IMR-90 (cell line): ENCODE results near the gene WDR90. TPM values are rescaled to one million over a fixed set of nuclear protein-coding genes. Genes with fewer than 3 reads are reported as not detected.

ENCODE experiments used
- ATAC-seq: fragments of 200-7000 bp; cut with Tn5 transposase; 2 replicates; pipeline ENCODE4 v1.9.1; 2020; ENCODE audit warnings: low read depth, mild to moderate bottlenecking, moderate library complexity
- BruUV-seq: library from RNA; stranded (reverse); fragments of 400-500 nt; replicated peaks from 2 replicates; lab custom pipeline; 2021; lab: Mats Ljungman, UMichigan
- CTCF ChIA-PET: fragments of 300-600 bp; formaldehyde crosslinking; extraction: SDS; loops from one replicate; lab custom pipeline; 2021; ENCODE audit warnings: antibody characterized with exemption; lab: Yijun Ruan, JAX
- POLR2A ChIA-PET: fragments of 300-600 bp; sonication (Branson Sonifier 250); formaldehyde crosslinking; loops from one replicate; lab custom pipeline; 2022; ENCODE audit warnings: antibody characterized with exemption; ENCODE audit not compliant: unreplicated experiment; lab: Charles Lee
- DNase-seq: peaks from one replicate; pipeline ENCODE4 v3.0.0; 2013
- H2AFZ ChIP-seq: replicated peaks from 2 replicates; pipeline ENCODE3; 2013; ENCODE audit warnings: low read length, mild to moderate bottlenecking; ENCODE audit not compliant: poor library complexity
- H2AK5ac ChIP-seq: 2 replicates; pipeline ENCODE4 v1.6.1; 2013; ENCODE audit warnings: low read depth, low read length, inconsistent platforms
- H2AK9ac ChIP-seq: replicated peaks from 2 replicates; pipeline ENCODE3; 2013; ENCODE audit warnings: mild to moderate bottlenecking, low read depth, low read length, moderate library complexity; ENCODE audit not compliant: poor library complexity
- H2BK120ac ChIP-seq: 2 replicates; pipeline ENCODE4 v1.6.1; 2013; ENCODE audit warnings: low read depth, low read length, inconsistent platforms
- H2BK15ac ChIP-seq: 3 replicates; pipeline ENCODE4 v1.6.1; 2013; ENCODE audit warnings: low read depth, low read length, inconsistent platforms
- H2BK20ac ChIP-seq: 2 replicates; pipeline ENCODE4 v1.6.1; 2013; ENCODE audit warnings: low read depth, mild to moderate bottlenecking, inconsistent platforms, low read length, moderate library complexity
- H2BK5ac ChIP-seq: 2 replicates; pipeline ENCODE4 v1.6.1; 2013; ENCODE audit warnings: mild to moderate bottlenecking, low read depth, low read length, inconsistent platforms; ENCODE audit not compliant: poor library complexity, severe bottlenecking
- H3K14ac ChIP-seq: replicated peaks from 2 replicates; pipeline ENCODE4 v1.6.1; 2013; ENCODE audit warnings: low read depth, low read length, inconsistent platforms
- H3K18ac ChIP-seq: 2 replicates; pipeline ENCODE4 v1.6.1; 2013; ENCODE audit warnings: low read depth, low read length, control low read depth
- H3K23ac ChIP-seq: 2 replicates; pipeline ENCODE4 v1.6.1; 2013; ENCODE audit warnings: low read depth, low read length, inconsistent platforms
- H3K27ac ChIP-seq: 2 replicates; pipeline ENCODE4 v1.5.1; 2013; ENCODE audit warnings: mild to moderate bottlenecking, control low read depth, low read length; ENCODE audit not compliant: insufficient read depth
- H3K27me3 ChIP-seq: 2 replicates; pipeline ENCODE4 v1.6.1; 2013; ENCODE audit warnings: low read length; ENCODE audit not compliant: control insufficient read depth, insufficient read depth
- H3K36me3 ChIP-seq: 2 replicates; pipeline ENCODE4 v1.6.1; 2013; ENCODE audit warnings: low read length, mixed read lengths; ENCODE audit not compliant: control insufficient read depth, insufficient read depth
- H3K4ac ChIP-seq: 2 replicates; pipeline ENCODE4 v1.6.1; 2013; ENCODE audit warnings: low read depth, low read length, inconsistent platforms
- H3K4me1 ChIP-seq: 2 replicates; pipeline ENCODE4 v1.6.1; 2013; ENCODE audit warnings: low read length, mixed read lengths; ENCODE audit not compliant: control insufficient read depth, insufficient read depth
- H3K4me2 ChIP-seq: 2 replicates; pipeline ENCODE4 v1.6.1; 2013; ENCODE audit warnings: low read depth, mild to moderate bottlenecking, control low read depth, low read length, moderate library complexity
- H3K4me3 ChIP-seq: 2 replicates; pipeline ENCODE4 v1.5.1; 2013; ENCODE audit warnings: low read depth, mild to moderate bottlenecking, control low read depth, low read length, moderate library complexity; ENCODE audit not compliant: insufficient read depth
- H3K56ac ChIP-seq: 2 replicates; pipeline ENCODE4 v1.6.1; 2013; ENCODE audit warnings: low read length, inconsistent platforms; ENCODE audit not compliant: insufficient read depth; ENCODE audit errors: extremely low read depth
- H3K79me1 ChIP-seq, 2 experiments: 2 replicates each; pipeline ENCODE4 v1.6.1; 2013; ENCODE audit warnings: low read length in 2 of 2, inconsistent platforms in 1 of 2, low read depth in 1 of 2
- H3K9ac ChIP-seq: 2 replicates; pipeline ENCODE4 v1.6.1; 2013; ENCODE audit warnings: low read depth, low read length, control low read depth
- H3K9me1 ChIP-seq: 2 replicates; pipeline ENCODE4 v1.6.1; 2013; ENCODE audit warnings: low read length, inconsistent platforms; ENCODE audit not compliant: insufficient read depth
- H3K9me3 ChIP-seq: 2 replicates; pipeline ENCODE4 v1.6.1; 2013; ENCODE audit warnings: low read length; ENCODE audit not compliant: control insufficient read depth, insufficient read depth
- H4K20me1 ChIP-seq: 2 replicates; pipeline ENCODE4 v1.6.1; 2013; ENCODE audit warnings: low read length, inconsistent platforms; ENCODE audit not compliant: insufficient read depth
- H4K5ac ChIP-seq: 2 replicates; pipeline ENCODE4 v1.6.1; 2013; ENCODE audit warnings: mild to moderate bottlenecking, low read depth, low read length, control low read depth
- H4K8ac ChIP-seq, 2 experiments: 2 replicates each; pipeline ENCODE4 v1.6.1; 2013; ENCODE audit warnings: low read depth in 2 of 2, low read length in 2 of 2, control low read depth in 1 of 2, inconsistent platforms in 1 of 2
- H4K91ac ChIP-seq: 2 replicates; pipeline ENCODE4 v1.6.1; 2013; ENCODE audit warnings: low read depth, low read length, inconsistent platforms; ENCODE audit not compliant: insufficient read depth
- BHLHE40 ChIP-seq: fragments of 150-350 bp; IDR thresholded peaks from 2 replicates; pipeline ENCODE4 v1.6.1; 2016; ENCODE audit warnings: mild to moderate bottlenecking, low read depth, low read length
- CEBPB ChIP-seq: IDR thresholded peaks from 2 replicates; pipeline ENCODE4 v1.6.1; 2012; ENCODE audit warnings: low read depth, low read length, improper control_type of control experiment
- CHD1 ChIP-seq: IDR thresholded peaks from 2 replicates; pipeline ENCODE4 v1.6.1; 2012; ENCODE audit warnings: low read depth, low read length, improper control_type of control experiment
- CTCF ChIP-seq: conservative IDR thresholded peaks from 2 replicates; pipeline ENCODE4 v1.5.1; 2012; ENCODE audit warnings: mild to moderate bottlenecking, low read depth, low read length, improper control_type of control experiment
- ELK1 ChIP-seq: fragments of 150-350 bp; IDR thresholded peaks from 2 replicates; pipeline ENCODE4 v1.6.1; 2016; ENCODE audit warnings: low read depth, mild to moderate bottlenecking, low read length, moderate library complexity, borderline replicate concordance
- FOS ChIP-seq: fragments of 150-350 bp; IDR thresholded peaks from 2 replicates; pipeline ENCODE4 v1.6.1; 2016; ENCODE audit warnings: low read depth, low read length
- MAFK ChIP-seq: IDR thresholded peaks from 2 replicates; pipeline ENCODE4 v1.6.1; 2012; ENCODE audit warnings: low read depth, low read length, improper control_type of control experiment
- MAZ ChIP-seq: IDR thresholded peaks from 2 replicates; pipeline ENCODE4 v1.6.1; 2012; ENCODE audit warnings: low read depth, mild to moderate bottlenecking, low read length, improper control_type of control experiment, moderate library complexity, borderline replicate concordance
- MXI1 ChIP-seq: IDR thresholded peaks from 2 replicates; pipeline ENCODE4 v1.6.1; 2012; ENCODE audit warnings: low read depth, mild to moderate bottlenecking, low read length, moderate library complexity, borderline replicate concordance
- NFE2L2 ChIP-seq: fragments of 150-350 bp; IDR thresholded peaks from 2 replicates; pipeline ENCODE4 v1.6.1; 2016; ENCODE audit warnings: low read depth, mild to moderate bottlenecking, low read length
- POLR2A ChIP-seq: IDR thresholded peaks from 2 replicates; pipeline ENCODE4 v1.6.1; 2012; ENCODE audit warnings: mild to moderate bottlenecking, low read depth, low read length
- RAD21 ChIP-seq: IDR thresholded peaks from 2 replicates; pipeline ENCODE4 v1.6.1; 2012; ENCODE audit warnings: low read length, improper control_type of control experiment
- RCOR1 ChIP-seq: IDR thresholded peaks from 2 replicates; pipeline ENCODE4 v1.6.1; 2012; ENCODE audit warnings: mild to moderate bottlenecking, low read length, improper control_type of control experiment; ENCODE audit not compliant: insufficient replicate concordance
- RFX5 ChIP-seq: IDR thresholded peaks from 2 replicates; pipeline ENCODE4 v1.8.0; 2012; ENCODE audit warnings: low read depth, mild to moderate bottlenecking, low read length, moderate library complexity
- SMC3 ChIP-seq: fragments of 150-350 bp; IDR thresholded peaks from 2 replicates; pipeline ENCODE4 v1.6.1; 2016; ENCODE audit warnings: low read depth, mild to moderate bottlenecking, antibody characterized with exemption, low read length, moderate library complexity
- USF2 ChIP-seq: fragments of 150-350 bp; IDR thresholded peaks from 2 replicates; pipeline ENCODE4 v1.6.1; 2017; ENCODE audit warnings: mild to moderate bottlenecking, antibody characterized with exemption, low read length, low read depth
- WGBS, 2 experiments: methylation state at CpG; one replicate each; pipeline versions ENCODE4 v1.1.5 to v1.1.7; 2013; ENCODE audit warnings: missing lambda C conversion rate in 2 of 2; ENCODE audit not compliant: insufficient read length in 1 of 2; ENCODE audit errors: extremely low coverage in 2 of 2; 5-methylcytosine and 5-hydroxymethylcytosine counted together
- dilution Hi-C: fragments of 300-500 bp; cut with HindIII; formaldehyde crosslinking; loops from one replicate; pipeline ENCODE4 v1.14.3; 2018; ENCODE audit warnings: low sequenced_read_pairs; ENCODE audit not compliant: unreplicated experiment
- in situ Hi-C: fragments of 300-500 bp; cut with MboI; formaldehyde crosslinking; loops from 3 replicates; pipeline ENCODE4 v1.14.3; 2019; ENCODE audit warnings: low sequenced_read_pairs, inconsistent platforms, mixed read lengths
- intact Hi-C: fragments of 100-400 bp; cut with micrococcal nuclease; formaldehyde crosslinking; loops from 2 replicates; pipeline ENCODE4 v1.10.0; 2022
- polyA plus RNA-seq, 3 experiments: library from polyadenylated mRNA; depleted of rRNA; stranded (reverse); fragments of >200 nt; gene quantifications; 2 replicates each; pipeline ENCODE4 v1.2.3, GENCODE V29; 2012; ENCODE audit warnings: low replicate concordance in 1 of 3
- total RNA-seq: library from RNA; depleted of rRNA; stranded (reverse); fragments of >200 nt; gene quantifications from 2 replicates; pipeline ENCODE4 v1.2.3, GENCODE V29; 2012

WDR90 gene
- total and polyA plus RNA-seq, 2 of the 4 experiments (the other 2 are of a cell fraction) = 1.4 to 18.7 TPM

GRCh38 chr16:693364-693763 is 44.2 kb downstream of the WDR90 start:
- Histone ChIP-seq H2BK15ac (no peak overlapping the region), H4K8ac (no peak overlapping the region), H3K27me3 (peaks cover 46% of the 10 kb centered on the region), H4K20me1 (peaks cover 4% of the 10 kb centered on the region; the same call in 1 of the 2 replicates), H3K9me3 (no peaks in the 10 kb centered on the region; the same call in 1 of the 2 replicates), H3K4me1 (peaks cover 12% of the 10 kb centered on the region), H3K36me3 (no peaks in the 10 kb centered on the region), H2BK5ac (no peak overlapping the region), H3K9ac (no peak overlapping the region), H3K23ac (no peak overlapping the region), H4K91ac (no peak overlapping the region), H2BK20ac (no peak overlapping the region), H2AFZ (no peak overlapping the region), H3K56ac (no peak overlapping the region), H3K4ac (no peak overlapping the region), H4K5ac (no peak overlapping the region), H2AK5ac (no peak overlapping the region), H3K14ac (no peak overlapping the region), H3K79me1 (peaks cover 9 to 15% of the 10 kb centered on the region in 2 experiments; a peak in 3 of 4 replicates), H3K9me1 (peaks cover 11% of the 10 kb centered on the region), H3K4me2 (no peak overlapping the region), H3K27ac (no peak overlapping the region), H2BK120ac (no peak overlapping the region), H3K18ac (no peak overlapping the region), H3K4me3 (no peak overlapping the region), H2AK9ac (no peak overlapping the region)
- TF ChIP-seq POLR2A (no peak), USF2 (no peak), CTCF (no peak), CHD1 (no peak), BHLHE40 (no peak), RAD21 (no peak), SMC3 (no peak), RFX5 (no peak), CEBPB (no peak), ELK1 (no peak), MAZ (no peak), MXI1 (no peak), RCOR1 (no peak), FOS (no peak), NFE2L2 (no peak), MAFK (no peak)
- 73% methylated on average over 2 of the region's 22 CpGs; no CpG with 5 or more reads in 1 of the 2 experiments for WGBS, 2 experiments
- DNase-seq (no peak), ATAC-seq (no peak)
- ChIA-PET CTCF (interaction anchor here (0.7 kb wide), 1 partner anchor 153 kb away, joined by 3 read pairs; no protein-coding TSS in a partner anchor), POLR2A (no interaction called here)
- intact Hi-C loops (no loop called here), dilution Hi-C loops (no loop called here), in situ Hi-C loops (no loop called here)
- no TSS peak for BruUV-seq
